ENCODE measurements around the gene SERPINE2.
A peak's percentile ranks its signal among the peaks of the same experiment; 100 is the strongest.

SERPINE2 gene

DNA sequence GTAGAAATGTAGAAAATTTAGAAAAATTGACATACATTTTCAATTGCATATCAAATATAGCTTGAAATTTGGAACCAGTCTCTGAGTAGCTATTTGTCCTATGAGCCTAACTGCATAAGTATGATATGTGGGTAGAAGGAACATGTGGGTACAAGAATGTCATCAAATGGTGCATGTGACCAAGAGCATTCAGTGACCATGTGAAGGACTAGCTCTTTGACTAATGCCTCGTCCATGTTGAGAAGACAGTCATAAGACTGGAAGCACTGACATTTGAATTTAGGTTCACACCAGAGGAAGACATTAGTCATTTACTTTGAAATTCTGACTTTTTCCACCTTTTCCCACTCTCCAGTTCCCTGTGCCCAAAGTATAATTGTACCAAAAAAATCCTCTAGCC is 69.2 kb downstream of the SERPINE2 start:
- Mint-ChIP-seq H3K4me3 (no peak overlapping the region), H3K27me3 (ENCODE audit: low read depth) (no peaks in the 10 kb centered on the region), H3K36me3 (ENCODE audit: low read depth) (peaks cover 20% of the 10 kb centered on the region), H3K4me1 (ENCODE audit: low read depth) (no peaks in the 10 kb centered on the region), H3K27ac (no peak overlapping the region), H3K9me3 (no peaks in the 10 kb centered on the region)
- DNase-seq (ENCODE audit: low spot score), result no peak

DNA sequence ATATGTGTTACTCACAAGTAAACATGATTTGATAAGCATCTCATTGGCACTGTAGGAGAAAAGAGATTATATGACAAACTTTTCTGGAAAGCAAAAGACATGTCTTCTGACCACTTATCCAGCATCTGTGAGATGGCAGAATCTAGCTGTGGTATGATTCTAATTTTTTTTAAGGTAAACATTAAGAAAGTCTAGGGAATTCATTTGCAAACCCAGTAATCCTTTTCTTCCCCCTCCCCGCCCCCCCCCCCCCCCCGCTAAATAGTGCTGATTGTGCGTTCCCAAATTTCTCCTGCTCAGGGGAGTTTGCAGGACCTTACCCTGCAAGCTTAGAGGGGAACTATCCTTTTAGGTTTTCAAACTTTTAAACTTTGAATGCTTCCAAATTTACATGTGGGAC is 69.8 kb downstream of the SERPINE2 start:
- H3K36me3 Mint-ChIP-seq (ENCODE audit: low read depth), result peaks cover 20% of the 10 kb centered on the region
- no peaks in the 10 kb centered on the region for H3K4me1 Mint-ChIP-seq (ENCODE audit: low read depth)
- H3K4me3 Mint-ChIP-seq, result no peak overlapping the region
- no peaks in the 10 kb centered on the region for H3K9me3 Mint-ChIP-seq
- no peak for DNase-seq (ENCODE audit: low spot score)
- H3K27ac Mint-ChIP-seq, result no peak overlapping the region
- no peaks in the 10 kb centered on the region for H3K27me3 Mint-ChIP-seq (ENCODE audit: low read depth)

DNA sequence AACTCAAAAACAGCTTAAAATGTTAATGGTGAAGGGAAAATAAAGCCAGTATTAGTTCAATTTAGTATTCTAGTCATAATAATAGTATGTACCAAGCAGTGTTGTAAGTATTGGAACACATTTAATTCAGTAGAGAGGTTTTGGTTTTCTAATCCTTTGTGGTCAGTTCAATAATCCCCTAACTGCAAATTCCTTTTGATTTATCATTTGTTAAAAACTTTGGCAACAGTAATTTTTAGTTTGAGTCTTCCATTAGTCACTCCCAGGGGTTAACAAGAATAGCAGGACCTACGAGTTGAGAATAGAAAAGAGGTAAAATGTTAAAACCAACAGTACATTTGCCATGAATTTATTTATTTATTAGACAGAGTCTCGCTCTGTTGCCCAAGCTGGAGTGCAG is 71.1 kb downstream of the SERPINE2 start:
- Mint-ChIP-seq H3K9me3 (no peaks in the 10 kb centered on the region), H3K4me1 (ENCODE audit: low read depth) (peaks cover 3% of the 10 kb centered on the region), H3K27ac (no peak overlapping the region), H3K4me3 (no peak overlapping the region), H3K27me3 (ENCODE audit: low read depth) (no peaks in the 10 kb centered on the region), H3K36me3 (ENCODE audit: low read depth) (peaks cover 24% of the 10 kb centered on the region)
- no peak for DNase-seq (ENCODE audit: low spot score)

DNA sequence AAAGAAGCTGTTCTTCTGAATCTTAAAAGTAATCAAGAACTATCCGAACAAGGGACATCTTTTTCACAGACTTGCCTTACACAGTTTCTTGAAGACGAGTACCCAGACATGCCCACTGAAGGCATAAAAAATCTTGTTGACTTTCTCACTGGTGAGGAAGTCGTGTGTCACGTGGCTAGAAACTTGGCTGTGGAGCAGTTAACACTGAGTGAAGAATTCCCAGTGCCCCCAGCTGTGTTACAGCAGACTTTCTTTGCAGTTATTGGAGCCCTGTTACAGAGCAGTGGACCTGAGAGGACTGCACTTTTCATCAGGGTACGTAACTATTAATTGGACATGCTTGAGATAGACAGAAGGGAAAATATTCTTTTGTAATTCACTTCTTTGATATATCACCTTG is 79.4 kb downstream of the SERPINE2 start:
- Mint-ChIP-seq H3K27me3 (ENCODE audit: low read depth) (no peaks in the 10 kb centered on the region), H3K36me3 (ENCODE audit: low read depth) (peaks cover 34% of the 10 kb centered on the region), H3K4me3 (peak overlapping the region; percentile 76), H3K27ac (no peak overlapping the region), H3K4me1 (ENCODE audit: low read depth) (peaks cover 48% of the 10 kb centered on the region), H3K9me3 (no peaks in the 10 kb centered on the region)
- DNase-seq (ENCODE audit: low spot score), result no peak

DNA sequence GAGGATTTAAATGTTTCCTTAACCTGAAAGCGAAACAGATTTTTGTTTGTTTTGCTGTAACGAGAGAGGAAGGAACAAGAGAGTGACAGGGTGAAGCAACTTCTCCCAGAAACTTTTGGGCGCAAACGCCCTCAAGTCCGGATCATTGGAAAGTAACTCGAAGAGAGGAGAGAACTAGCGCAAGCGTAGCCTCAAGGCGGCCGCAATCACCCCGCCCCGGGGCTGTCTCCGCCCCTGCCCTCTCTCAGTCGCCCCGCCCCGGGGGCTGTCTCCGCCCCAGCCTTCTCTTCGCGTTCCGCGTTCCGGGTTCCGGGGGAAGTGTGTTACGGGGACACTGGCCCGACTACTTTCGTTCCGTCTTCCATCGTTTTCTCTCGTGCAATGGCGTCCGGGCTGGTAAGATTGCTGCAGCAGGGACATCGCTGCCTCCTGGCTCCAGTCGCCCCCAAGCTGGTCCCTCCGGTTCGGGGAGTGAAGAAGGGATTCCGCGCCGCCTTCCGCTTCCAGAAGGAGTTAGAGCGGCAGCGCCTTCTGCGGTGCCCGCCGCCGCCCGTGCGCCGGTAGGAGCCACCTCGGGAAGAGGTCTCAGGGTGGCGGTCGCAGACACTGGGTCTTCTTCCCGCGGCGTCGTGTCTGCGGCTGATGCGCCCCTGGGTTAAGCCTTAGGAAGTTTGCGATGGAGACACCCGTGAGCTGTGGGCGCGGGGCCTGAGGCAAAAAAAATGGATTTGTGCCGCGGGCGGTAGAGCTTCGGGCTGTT is 81.8 kb downstream of the SERPINE2 start, which contains the start of gene MRPL44:
Gene MRPL44 (plus strand): TSS at position 372 of the 760 bp plus-strand sequence. CDS start 10 bp downstream, at position 382.
- no peaks in the 10 kb centered on the region for H3K9me3 Mint-ChIP-seq
- no peaks in the 10 kb centered on the region for H3K27me3 Mint-ChIP-seq (ENCODE audit: low read depth)
- peaks cover 28% of the 10 kb centered on the region for H3K36me3 Mint-ChIP-seq (ENCODE audit: low read depth)
- peak; percentile 96 for DNase-seq (ENCODE audit: low spot score)
- H3K4me3 Mint-ChIP-seq, result peak within 1 kb of the TSS; percentile 95
- H3K4me1 Mint-ChIP-seq (ENCODE audit: low read depth), result peaks cover 53% of the 10 kb centered on the region
- peak within 1 kb of the TSS; percentile 92 for H3K27ac Mint-ChIP-seq

DNA sequence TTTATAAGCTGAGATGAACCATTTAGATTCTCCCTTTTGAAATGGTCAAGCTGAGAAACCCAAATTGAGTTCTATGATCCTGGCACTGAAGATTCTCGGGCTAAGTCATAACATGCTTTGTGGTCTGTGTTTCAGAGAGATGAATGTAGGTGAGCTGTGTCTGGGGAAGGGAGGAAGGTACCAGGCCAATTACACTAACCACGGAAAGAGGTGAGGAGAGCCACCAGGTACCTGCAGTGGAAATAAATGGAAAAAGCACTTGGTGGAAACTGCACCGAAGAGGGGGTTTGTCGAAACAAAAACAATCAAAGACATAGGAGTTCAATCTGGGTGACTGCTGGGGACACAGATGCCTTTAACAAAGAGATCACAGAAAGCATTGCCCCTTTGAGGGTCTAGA is 82.8 kb downstream of the SERPINE2 start:
- H3K4me3 Mint-ChIP-seq, result peak overlapping the region; percentile 95
- no peak for DNase-seq (ENCODE audit: low spot score)
- peak overlapping the region; percentile 84 for H3K27ac Mint-ChIP-seq
- peaks cover 43% of the 10 kb centered on the region for H3K4me1 Mint-ChIP-seq (ENCODE audit: low read depth)
- no peaks in the 10 kb centered on the region for H3K27me3 Mint-ChIP-seq (ENCODE audit: low read depth)
- no peaks in the 10 kb centered on the region for H3K9me3 Mint-ChIP-seq
- H3K36me3 Mint-ChIP-seq (ENCODE audit: low read depth), result peaks cover 20% of the 10 kb centered on the region

DNA sequence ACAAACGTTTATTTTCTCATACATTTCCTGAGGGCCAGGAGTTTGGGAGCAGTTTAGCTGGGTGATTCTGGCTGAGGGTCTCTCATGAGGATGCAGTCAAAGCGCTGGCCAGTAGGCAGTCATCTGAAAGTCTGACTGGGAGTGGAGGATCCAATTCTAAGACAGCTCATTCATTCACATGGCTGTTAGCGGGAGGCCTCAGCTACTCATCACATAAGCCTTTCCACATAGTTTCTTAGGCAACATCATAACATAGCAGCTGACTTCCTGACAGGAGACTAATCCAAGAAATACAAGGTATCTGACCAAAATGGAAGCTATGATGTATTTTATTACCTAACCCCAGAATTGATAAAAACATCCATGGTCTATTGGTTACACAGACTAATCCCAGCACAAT is 84.7 kb downstream of the SERPINE2 start:
- no peak for DNase-seq (ENCODE audit: low spot score)
- Mint-ChIP-seq H3K27me3 (ENCODE audit: low read depth) (no peaks in the 10 kb centered on the region), H3K4me1 (ENCODE audit: low read depth) (peaks cover 39% of the 10 kb centered on the region), H3K27ac (no peak overlapping the region), H3K36me3 (ENCODE audit: low read depth) (peaks cover 2% of the 10 kb centered on the region), H3K4me3 (no peak overlapping the region), H3K9me3 (no peaks in the 10 kb centered on the region)

DNA sequence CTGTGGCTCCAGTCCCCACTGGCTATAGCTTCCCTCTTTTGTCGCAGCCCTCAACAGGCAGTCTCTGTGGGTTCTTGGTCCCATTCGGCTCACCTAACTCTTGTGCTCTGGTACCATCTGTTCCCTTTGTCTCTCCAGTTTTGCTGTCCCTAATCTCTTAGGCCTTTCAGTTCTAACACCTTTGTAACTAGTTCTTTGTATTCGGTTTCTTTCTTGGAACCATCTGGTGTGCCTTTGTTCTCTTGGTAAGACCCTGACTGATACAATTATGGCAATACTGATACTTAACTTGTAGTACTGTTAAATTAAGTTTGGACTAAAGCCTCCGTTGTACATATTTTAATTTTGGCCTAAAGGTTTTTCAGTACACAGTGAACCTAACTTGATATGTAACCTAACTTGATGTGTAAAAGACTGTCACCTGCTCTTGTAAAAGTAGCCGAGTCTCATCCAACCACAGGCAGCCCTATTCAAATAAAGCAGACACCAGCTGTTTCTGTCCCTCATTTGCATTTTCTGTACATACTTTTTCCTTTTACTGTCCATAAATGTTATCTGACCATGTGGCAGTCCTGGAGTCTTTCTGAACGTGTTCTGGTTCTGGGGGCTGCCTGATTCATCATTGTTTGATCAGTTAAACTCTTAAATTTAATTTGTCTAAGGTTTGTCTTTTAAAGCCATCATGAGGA is 86.7 kb downstream of the SERPINE2 start:
- Mint-ChIP-seq H3K27ac (no peak overlapping the region), H3K9me3 (no peaks in the 10 kb centered on the region), H3K4me3 (no peak overlapping the region), H3K27me3 (ENCODE audit: low read depth) (no peaks in the 10 kb centered on the region), H3K4me1 (ENCODE audit: low read depth) (peaks cover 45% of the 10 kb centered on the region), H3K36me3 (ENCODE audit: low read depth) (no peaks in the 10 kb centered on the region)
- DNase-seq (ENCODE audit: low spot score), result no peak

DNA sequence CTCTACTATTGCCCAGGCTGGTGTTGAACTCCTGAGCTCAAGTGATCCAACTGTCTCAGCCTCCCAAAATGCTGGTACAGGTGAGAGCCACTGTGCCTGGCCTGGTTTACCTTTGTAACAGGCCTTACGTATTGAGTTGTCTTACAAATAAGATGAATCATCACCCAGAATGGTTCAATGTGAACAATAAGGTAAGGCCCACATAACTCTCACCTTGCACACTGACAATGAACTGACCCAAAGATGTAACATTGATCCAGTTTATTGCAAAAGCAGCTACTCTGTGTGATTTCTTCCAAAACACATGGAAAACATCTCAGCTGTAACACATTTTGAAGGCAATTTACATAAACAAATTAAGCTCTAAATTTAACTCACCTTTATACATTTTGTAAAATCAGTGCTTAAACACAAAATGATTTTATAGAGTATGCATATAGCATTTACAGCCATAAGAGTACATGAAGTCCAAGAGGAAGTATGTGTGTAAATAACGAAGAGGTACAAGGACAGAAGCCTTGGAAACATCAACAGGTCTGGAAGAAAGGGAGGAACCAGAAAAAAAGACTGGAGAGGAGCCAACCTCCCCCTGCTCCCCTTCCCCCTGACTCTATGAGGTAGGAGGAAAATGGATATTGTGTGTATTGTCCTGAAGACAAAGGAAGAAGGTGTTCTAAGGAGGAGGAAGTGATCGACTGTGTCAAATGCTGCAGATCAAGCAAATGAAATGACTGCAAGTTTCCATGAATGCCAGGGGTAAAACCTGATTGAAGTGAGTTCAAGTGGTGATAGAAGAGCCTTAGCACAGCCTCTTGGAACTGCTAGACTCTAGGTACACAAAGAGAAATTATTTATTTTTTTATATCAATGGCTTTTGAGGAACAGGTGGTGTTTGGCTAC is 88.4 kb downstream of the SERPINE2 start:
- no peaks in the 10 kb centered on the region for H3K9me3 Mint-ChIP-seq
- H3K4me1 Mint-ChIP-seq (ENCODE audit: low read depth), result peaks cover 46% of the 10 kb centered on the region
- no peaks in the 10 kb centered on the region for H3K36me3 Mint-ChIP-seq (ENCODE audit: low read depth)
- peak overlapping the region; percentile 90 for H3K27ac Mint-ChIP-seq
- DNase-seq (ENCODE audit: low spot score), result no peak
- no peak overlapping the region for H3K4me3 Mint-ChIP-seq
- H3K27me3 Mint-ChIP-seq (ENCODE audit: low read depth), result no peaks in the 10 kb centered on the region

DNA sequence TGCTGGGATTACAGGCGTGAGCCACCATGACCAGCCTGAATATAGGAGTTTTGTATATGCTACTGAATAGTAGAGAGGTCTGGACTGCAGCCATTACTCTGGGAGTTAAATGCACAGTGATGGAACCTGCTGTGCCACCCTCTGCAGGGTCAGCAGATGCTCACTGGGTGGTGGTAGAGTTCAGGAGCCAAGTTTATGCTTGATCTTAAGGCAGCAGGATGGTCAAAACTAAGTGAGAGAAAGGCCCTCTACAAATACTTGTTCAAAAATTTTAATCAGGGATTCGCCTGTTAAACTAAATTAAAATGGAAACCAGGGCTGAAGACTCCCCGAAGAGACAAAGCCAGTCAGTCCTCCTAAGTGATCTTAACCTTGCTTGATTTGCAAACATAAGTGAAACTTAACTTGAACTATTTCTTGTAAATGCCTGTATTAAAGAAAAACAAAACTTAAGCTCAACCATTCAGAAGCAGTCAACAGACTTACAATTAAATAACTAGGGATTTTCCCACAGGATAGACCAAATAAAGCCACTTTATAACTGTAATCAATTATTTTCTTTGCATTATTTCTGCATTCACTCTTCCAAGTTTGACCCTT is 89.7 kb downstream of the SERPINE2 start:
- Mint-ChIP-seq H3K27me3 (ENCODE audit: low read depth) (no peaks in the 10 kb centered on the region), H3K4me1 (ENCODE audit: low read depth) (peaks cover 41% of the 10 kb centered on the region), H3K36me3 (ENCODE audit: low read depth) (peaks cover under 1% of the 10 kb centered on the region), H3K4me3 (no peak overlapping the region), H3K9me3 (no peaks in the 10 kb centered on the region), H3K27ac (peak overlapping the region; percentile 90)
- DNase-seq (ENCODE audit: low spot score), result no peak

DNA sequence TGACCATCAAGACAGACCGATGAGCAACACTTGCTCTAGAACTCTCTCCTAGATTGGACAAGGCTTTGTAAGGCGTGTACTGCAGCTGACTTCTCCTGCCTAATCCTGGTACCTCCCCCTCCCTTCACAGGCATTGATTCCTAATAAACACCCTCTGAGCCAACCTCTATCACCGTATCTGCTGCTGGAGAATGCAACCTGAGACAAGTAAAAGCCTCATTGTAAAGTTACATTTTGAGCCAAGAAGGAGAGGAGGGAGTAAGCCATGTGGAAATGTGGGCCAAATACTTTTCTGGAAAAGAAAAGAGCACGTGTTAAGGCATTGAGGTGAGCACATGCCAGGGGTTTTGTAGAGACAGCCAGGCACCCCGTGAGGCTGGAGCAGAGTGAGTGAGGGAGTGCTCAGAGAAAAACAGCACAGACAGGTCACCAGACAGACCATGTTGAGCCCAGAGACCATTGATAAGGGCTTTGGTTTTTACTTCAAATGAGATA is 91.3 kb downstream of the SERPINE2 start:
- Mint-ChIP-seq H3K4me1 (ENCODE audit: low read depth) (peaks cover 46% of the 10 kb centered on the region), H3K36me3 (ENCODE audit: low read depth) (peaks cover 9% of the 10 kb centered on the region), H3K4me3 (no peak overlapping the region), H3K27me3 (ENCODE audit: low read depth) (no peaks in the 10 kb centered on the region), H3K9me3 (no peaks in the 10 kb centered on the region), H3K27ac (peak overlapping the region; percentile 77)
- DNase-seq (ENCODE audit: low spot score), result no peak

DNA sequence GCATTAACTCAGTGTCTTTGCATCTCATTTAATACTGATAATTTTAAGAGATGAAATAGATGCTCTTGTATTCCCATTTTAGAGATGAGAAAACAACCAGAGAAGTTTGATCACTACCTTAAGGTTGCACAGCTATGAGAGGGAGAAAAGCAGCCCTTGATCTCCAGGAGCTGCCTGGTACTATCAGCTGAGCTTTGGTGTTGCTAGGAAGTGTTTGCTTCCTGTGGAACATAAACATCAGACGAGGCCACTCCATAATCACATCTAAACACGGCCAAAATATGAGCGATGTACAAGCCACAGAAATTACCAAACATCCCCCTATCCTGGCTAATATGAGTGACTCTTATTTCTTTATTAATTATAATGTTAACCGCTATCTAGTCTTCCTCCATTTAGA is 93.3 kb downstream of the SERPINE2 start:
- H3K36me3 Mint-ChIP-seq (ENCODE audit: low read depth), result peaks cover 18% of the 10 kb centered on the region
- peaks cover 6% of the 10 kb centered on the region for H3K9me3 Mint-ChIP-seq
- no peak for DNase-seq (ENCODE audit: low spot score)
- H3K27me3 Mint-ChIP-seq (ENCODE audit: low read depth), result no peaks in the 10 kb centered on the region
- peaks cover 52% of the 10 kb centered on the region for H3K4me1 Mint-ChIP-seq (ENCODE audit: low read depth)
- peak overlapping the region; percentile 92 for H3K27ac Mint-ChIP-seq
- peak overlapping the region; percentile 87 for H3K4me3 Mint-ChIP-seq

DNA sequence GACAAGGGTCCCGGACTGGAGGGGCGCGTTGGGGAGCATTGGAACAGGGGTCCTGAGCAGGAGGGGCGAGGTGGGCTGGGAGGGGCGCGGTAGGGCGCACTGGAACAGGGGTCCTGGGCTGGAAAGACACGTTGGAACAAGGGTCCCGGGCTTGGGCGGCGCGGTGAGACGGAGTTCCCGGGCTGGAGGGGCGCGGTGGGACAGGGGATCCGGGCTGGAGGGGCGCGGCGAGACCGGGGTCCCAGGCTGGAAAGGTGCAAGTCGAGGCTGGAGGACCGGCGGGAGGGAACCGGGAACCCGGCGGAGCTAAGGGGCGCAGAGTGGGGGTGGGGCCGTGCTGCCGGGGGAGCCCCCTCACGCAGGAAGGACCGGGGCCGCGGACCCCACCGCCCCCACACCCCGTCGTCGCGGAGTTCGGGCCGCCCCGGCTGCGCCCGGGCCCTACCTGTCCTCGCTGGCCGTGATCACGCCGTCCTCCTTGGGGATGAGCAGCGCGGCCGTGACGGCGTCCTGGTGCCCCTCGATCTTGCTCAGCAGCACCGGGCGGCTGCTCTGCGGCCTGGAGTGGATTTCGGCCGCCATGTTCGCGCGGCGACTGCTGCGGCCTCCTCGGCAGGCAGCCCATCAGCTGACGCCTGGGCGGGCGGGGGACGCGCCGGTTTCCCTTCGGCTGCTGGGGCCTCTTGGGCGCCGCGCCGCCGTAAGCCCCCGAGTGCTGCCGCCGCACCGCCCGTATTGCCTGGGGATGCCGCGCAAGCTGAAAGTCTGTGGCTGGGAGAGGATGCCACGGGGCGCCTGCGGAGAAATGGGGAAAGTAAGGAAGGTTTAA is 94.2 kb downstream of the SERPINE2 start, which contains the start of gene WDFY1:
Gene WDFY1 (minus strand): TSS at position 633 of the 829 bp plus-strand sequence. CDS start 51 bp downstream, at position 582.
- peaks cover 6% of the 10 kb centered on the region for H3K9me3 Mint-ChIP-seq
- peak; percentile 78 for DNase-seq (ENCODE audit: low spot score)
- no peaks in the 10 kb centered on the region for H3K27me3 Mint-ChIP-seq (ENCODE audit: low read depth)
- peak within 1 kb of the TSS; percentile 93 for H3K4me3 Mint-ChIP-seq
- peaks cover 20% of the 10 kb centered on the region for H3K36me3 Mint-ChIP-seq (ENCODE audit: low read depth)
- H3K4me1 Mint-ChIP-seq (ENCODE audit: low read depth), result peaks cover 47% of the 10 kb centered on the region
- H3K27ac Mint-ChIP-seq, result peak within 1 kb of the TSS; percentile 93
